GM19328 (cell line): Measurements from ENCODE around the gene PDCL3.

ENCODE experiments used
- ATAC-seq: cut with Tn5 transposase; IDR thresholded peaks from one replicate; pipeline ENCODE4 v1.9.1; 2021; ENCODE audit warnings: mild to moderate bottlenecking, moderate library complexity; ENCODE audit not compliant: unreplicated experiment

The PDCL3 gene

DNA sequence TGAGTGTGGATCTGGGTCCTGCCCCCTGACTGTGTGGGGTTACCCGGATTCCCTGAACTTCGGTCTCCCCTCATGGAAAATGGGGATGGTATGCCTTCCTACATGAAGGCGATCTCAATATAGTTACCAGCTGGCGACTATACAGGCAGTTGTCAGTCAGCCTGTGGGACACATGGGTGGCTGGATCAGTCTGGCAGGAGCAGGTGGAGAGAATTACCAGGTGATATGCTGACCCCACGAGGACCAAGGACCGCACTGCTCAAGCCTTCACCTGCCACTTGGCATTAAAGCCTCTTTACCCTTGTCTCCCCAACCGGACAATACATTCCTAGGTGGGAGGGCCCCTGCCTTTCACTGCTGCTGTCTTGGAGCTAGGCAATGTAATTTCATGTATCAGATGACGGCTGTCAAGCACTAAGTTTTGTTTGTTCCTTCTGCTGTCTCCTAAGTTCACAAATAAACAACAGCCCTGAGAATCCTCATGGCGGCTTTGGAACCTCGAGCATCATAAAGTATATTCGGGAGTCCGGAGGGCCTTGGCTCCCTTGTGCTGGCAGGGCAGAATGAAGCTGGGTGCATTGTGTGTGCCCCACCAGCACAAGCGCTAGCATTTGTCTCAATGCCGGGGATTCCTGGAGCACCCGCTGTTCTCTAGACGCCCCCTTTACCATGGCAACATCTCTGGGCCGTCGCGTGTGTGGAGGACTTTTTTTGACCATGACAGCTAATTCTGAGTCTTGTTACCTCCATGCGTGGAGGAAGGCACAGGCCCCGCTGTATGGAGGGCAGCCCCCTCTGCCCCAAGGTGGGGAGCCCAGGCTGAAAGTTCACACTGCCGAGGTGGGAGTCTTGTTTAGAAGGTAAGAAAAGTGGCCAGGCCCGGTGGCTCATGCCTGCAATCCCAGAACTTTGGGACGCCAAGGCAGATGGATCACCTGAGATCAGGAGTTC, 48.6 kb downstream of the PDCL3 start:
- ATAC-seq: no peak

- no peak for ATAC-seq
These were observed 49.7 kb downstream of the PDCL3 start for GRCh38 chr2:100612388-100613000.

GRCh38 chr2:100613719-100614118, 50.9 kb downstream of the PDCL3 start:
- no peak for ATAC-seq

GRCh38 chr2:100614455-100615000, 51.7 kb downstream of the PDCL3 start:
- no peak for ATAC-seq

DNA sequence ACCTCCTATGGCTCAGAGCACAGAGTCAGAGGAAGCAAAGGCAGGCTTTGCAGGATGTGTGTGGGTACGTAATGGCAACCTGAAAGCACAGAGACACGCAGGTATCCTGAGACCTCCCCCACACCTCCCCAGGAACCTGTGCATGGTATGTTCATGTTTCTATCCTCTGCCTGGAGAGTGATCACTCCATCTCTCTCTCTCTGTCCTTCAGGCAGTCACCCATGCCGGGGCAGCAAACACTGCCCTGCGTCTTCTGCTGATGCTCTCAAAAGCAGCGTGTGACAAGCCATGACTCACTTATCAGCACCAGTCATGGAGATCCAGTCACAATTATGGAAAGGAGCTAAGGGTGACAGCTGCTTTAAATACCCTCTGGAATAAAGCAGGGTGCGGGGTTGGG, 52.7 kb downstream of the PDCL3 start:
- ATAC-seq: no peak

DNA sequence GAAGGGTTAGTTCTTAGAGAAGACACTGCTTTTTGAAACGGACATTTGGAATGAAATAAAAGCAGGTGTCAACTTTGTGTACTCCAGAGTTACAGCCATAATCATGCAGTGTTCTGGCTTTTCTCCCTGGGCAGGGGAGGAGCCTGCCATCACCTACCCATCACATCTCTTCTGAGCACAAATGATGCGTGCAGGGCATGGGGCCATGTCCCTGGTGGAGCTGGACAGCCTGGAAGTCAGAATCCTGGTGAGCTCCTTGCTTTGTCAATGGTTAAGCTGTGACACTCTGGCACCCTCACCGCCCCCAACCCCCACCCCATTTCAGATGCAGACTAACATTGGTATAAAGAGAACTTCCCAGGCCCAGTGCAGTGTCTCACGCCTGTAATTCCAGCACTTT, 53.1 kb downstream of the PDCL3 start:
- no peak for ATAC-seq

GRCh38 chr2:100616841-100617390, 54.1 kb downstream of the PDCL3 start:
- ATAC-seq: no peak

DNA sequence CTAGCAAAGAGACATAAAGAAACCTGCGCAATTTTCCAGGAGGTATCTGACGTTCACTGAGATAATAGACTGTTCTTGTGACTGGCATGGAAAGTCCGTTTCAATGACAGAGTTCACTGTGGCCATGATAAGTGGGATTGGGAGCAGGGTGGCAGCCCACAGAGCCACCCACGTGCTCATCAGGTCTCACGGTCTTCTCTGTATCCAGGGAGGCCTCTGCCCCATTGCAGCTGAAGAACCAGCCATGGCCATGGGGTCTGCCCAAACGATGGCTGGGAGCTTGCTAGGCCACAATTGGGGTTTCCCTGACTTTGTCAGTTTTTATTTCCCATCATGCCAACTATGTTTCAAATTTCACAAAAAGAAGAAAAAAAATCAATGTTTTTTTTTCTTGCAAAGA, 57.2 kb downstream of the PDCL3 start:
- ATAC-seq: no peak

- no peak for ATAC-seq
These were observed 57.7 kb downstream of the PDCL3 start for GRCh38 chr2:100620481-100620880.

DNA sequence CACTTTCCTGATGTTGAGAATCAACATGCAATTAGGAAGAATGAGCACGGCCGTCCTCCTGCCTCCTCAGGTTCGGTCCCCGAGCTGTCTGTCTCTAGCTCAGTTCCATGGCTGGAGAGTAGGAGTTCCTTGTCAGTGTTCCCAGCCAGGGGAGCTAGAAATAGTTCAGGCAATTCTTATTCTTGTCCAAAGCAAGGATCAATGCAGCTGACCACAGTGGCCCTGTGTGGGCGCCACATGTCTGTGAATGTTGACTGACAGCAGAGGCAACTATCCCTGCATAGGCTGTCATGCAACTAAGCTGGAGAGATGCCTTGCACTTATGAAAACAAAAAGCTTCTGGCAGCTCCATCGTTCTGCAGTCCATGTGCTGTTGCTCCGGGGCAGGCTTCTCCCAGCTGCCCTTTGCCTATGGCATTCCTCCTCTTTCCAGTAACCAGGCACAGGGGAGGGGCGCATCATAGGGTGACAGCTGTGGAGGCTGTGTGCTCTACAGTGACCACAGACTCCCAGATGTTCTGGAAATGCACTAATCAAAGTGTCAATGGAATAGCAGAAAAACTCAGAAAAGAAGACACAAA, 58.7 kb downstream of the PDCL3 start:
- no peak for ATAC-seq

DNA sequence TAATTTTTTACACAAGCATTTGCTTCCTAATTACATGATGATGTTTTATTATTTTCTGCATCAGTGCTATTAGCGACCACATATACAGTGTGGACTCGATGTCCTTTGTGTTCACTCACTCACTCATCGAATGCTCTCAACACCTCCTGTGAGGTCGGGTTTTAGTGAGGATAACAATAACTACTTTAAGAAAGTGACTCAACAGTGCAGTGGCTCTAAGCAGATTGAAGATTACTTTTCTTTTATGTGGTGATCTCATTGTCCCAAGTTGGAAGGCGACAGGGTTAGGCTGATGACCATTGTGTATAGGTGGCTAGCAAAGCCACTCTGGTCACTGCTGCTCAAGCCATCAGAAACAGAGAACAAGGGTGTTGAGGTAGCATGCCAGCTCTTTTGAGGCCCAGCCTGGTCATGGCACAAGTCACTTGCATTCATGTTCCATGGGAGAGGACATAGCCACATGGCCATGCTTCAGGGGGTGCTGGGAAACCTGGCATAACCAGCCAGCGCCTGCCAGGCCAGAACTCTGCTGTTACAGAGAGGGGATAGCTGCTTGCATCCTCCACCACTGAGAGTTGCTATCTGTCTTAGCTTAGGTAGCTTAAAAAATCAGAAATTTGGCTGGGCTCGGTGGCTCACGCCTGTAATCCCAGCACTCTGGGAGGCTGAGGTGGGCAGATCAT, 60.4 kb downstream of the PDCL3 start:
- no peak for ATAC-seq

GRCh38 chr2:100623930-100624329, 61.1 kb downstream of the PDCL3 start:
- ATAC-seq: no peak

DNA sequence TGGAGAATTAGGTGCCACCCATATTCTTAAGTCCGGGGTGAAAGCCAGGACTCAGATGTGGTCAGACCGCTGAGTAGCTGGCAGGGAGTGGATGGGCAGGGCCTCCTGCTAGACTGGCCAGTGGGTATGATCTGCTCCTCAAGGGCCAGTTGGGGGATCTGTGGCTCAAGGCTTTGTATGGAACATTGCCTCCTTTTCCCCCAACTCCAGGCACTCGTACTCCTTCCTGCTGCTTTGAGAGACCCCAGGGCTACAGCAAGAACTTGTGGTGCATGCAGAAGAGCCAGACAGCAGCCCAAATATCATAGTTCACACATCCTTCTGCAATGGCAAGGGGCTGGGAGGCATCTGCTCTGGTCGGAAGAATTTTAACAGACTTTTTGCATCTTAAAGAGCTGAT, 61.7 kb downstream of the PDCL3 start:
- no peak for ATAC-seq

DNA sequence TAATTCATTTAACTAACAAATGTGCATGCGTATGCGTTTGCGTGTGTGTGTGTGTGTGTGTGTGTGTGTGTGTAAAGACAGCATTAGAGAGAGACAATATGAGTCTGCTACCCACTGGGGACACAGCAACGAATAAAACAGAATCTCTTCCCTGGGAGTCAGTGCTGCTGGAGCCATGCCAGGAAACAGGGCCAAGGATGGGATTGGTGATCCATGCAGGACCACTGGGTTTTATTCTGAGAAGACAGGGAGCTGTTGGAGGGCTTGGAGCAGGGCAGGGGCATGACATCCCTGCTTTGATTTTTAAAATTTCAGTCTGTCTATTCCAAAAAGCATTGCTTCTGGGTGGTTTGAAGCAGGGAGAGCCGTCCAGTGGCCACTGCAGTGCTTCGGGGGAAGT, 62.9 kb downstream of the PDCL3 start:
- no peak for ATAC-seq
